Right cardiac atrium (tissue), 5 donors: ENCODE measurements around the gene EIF4EBP2. TPM values are rescaled to one million over a fixed set of nuclear protein-coding genes. Genes with fewer than 3 reads are reported as not detected.

Experiments
- ATAC-seq, 2 donors: fragments of 200-7000 bp; cut with Tn5 transposase; one replicate each; pipeline versions ENCODE4 v1.8.0 to v1.9.1; 2020; ENCODE audit warnings: moderate library complexity in 2 of 2, mild to moderate bottlenecking in 1 of 2
- DNase-seq, 3 donors: peaks; one replicate each; pipeline ENCODE4 v3.0.0-alpha.2; 2020
- H3K27ac ChIP-seq: one replicate; pipeline ENCODE4 v1.5.1; 2013; ENCODE audit warnings: mild to moderate bottlenecking, low read length, control low read depth, moderate library complexity
- H3K27me3 ChIP-seq: one replicate; pipeline ENCODE4 v1.6.1; 2013; ENCODE audit not compliant: control insufficient read depth, insufficient read depth
- H3K4me1 ChIP-seq: one replicate; pipeline ENCODE4 v1.6.1; 2013; ENCODE audit warnings: low read length; ENCODE audit not compliant: control insufficient read depth, insufficient read depth
- H3K4me3 ChIP-seq: one replicate; pipeline ENCODE4 v1.5.1; 2013; ENCODE audit warnings: low read length, control low read depth
- H3K9me3 ChIP-seq: one replicate; pipeline ENCODE4 v1.6.1; 2013; ENCODE audit warnings: low read length; ENCODE audit not compliant: control insufficient read depth
- WGBS: extraction: QIAGEN DNeasy Blood & Tissue Kit; methylation state at CpG from one replicate; pipeline ENCODE4 v1.1.7; 2013; 5-methylcytosine and 5-hydroxymethylcytosine counted together
- intact Hi-C, 4 donors: fragments of 100-400 bp; cut with DNase I; formaldehyde crosslinking; loops; one replicate each; pipeline versions ENCODE4 v1.11.0 to v1.14.0; 2022 to 2023
- polyA plus RNA-seq: library from polyadenylated mRNA; stranded (reverse); fragments of 200-250 nt; gene quantifications from one replicate; pipeline ENCODE4 v1.2.3, GENCODE V29; 2013
- total RNA-seq, 4 donors: library from RNA; stranded (reverse); fragmentation: NEBNext Ultra II Directional; extraction: Animal tissue kit (Norgen Biotek cat#: 25700); gene quantifications; one replicate each; pipeline ENCODE4 v1.2.1, GENCODE V29; 2021
- donor health status: healthy with polysubstance abuse.
- donor health status: DM: no; HTN: yes; CAD: no.
- donor health status: DM: no; HTN: no; CAD: no.
- donor health status: DM: no; HTN: yes; CAD: no; lungs with severe emphysema.
- donor health status: DM: yes; HTN: yes; CAD: no.

The EIF4EBP2 gene
- total and polyA plus RNA-seq, 5 donors: 29.6 to 91.1 (median 77.5) TPM

DNA sequence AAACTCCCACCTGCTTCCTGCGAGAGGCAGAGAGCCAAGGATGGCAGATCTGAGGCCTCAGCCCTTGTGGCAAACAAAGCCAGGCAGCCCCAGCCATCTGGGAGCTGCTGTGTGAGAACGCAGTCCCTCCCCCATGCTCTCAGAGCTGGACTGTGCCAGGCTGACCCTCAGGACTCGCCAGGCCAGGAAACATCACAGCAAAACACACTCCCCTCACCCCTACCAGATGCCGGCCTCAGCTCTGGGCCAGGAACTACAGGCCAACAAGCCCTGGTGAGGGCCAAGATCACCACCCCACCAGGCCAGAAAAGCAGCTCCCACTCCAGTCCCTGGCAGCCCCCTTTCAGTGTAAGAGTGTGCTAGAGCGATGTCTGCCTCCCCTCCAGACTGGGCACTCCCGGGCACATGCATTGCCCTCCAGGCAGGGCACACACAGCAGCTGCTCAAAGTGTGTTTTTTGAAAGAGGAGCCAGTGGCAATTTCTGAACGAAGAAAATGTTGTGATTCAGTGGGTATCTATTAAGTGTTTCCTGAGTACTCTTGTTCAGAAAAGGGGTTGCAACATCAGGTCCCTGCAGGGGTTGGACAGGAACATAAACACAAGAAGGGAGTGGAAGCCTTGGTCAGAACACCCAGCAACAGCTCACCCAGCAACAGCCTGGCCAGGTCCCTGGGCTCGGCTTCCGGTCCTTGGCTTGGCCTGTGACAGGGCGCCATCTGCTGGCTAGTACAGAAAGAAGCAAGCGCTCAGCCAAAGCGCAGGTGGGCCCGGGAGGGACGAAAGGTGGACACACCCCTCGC is 39.8 kb upstream of the EIF4EBP2 start:
- ATAC-seq (peak; percentile 98 to 99), DNase-seq (peak; percentile 93 to 97 (median 95))
- intact Hi-C loops: loop anchor here (2.0 to 10.0 kb wide), 4 partner anchors 89 to 143 kb away; no protein-coding TSS in a partner anchor
- Histone ChIP-seq H3K9me3 (no peaks in the 10 kb centered on the region), H3K27me3 (no peaks in the 10 kb centered on the region), H3K4me1 (peaks cover 5% of the 10 kb centered on the region), H3K4me3 (no peak overlapping the region), H3K27ac (peak overlapping the region; percentile 91)
- 29% methylated on average over 15 of the region's 15 CpGs for WGBS

- DNase-seq (no peak), ATAC-seq (no peak)
- peaks cover 5% of the 10 kb centered on the region for H3K4me1 ChIP-seq
- WGBS: 50% methylated on average over 2 of the region's 2 CpGs
- no peak overlapping the region for H3K27ac ChIP-seq
- no peaks in the 10 kb centered on the region for H3K9me3 ChIP-seq
- intact Hi-C loops: loop anchor here (2.0 to 10.0 kb wide), 4 partner anchors 90 to 144 kb away; no protein-coding TSS in a partner anchor
- no peak overlapping the region for H3K4me3 ChIP-seq
- no peaks in the 10 kb centered on the region for H3K27me3 ChIP-seq
Observed at GRCh38 chr10:70364772-70365091, 39.2 kb upstream of the EIF4EBP2 start.

DNA sequence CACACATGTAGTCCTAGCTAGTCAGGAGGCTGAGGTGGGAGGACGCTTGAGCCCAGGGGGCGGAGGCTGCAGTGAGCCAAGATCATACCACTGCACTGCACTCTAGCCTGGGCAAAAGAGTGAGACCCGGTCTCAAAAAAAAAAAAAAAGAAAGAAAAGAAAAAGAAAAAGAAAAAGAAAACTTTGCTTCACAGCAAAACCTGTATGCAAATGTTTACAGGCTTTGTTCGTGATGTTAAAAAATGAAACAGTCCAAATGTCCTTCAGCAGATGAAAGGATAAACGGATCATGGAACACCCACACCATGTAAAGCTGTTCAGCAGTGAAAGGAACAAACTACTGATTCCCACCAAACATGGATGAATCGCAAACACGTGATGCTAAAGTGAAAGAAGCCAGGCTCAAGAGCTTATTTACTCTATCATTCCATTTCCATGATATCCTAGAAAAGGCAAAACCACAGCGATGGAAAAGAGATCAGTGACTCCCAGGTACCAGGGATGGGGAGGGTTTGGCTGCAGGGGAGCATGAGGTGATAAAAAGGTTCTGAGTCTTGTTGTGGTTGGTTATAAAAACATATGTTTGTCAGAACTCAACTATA is 36.6 kb upstream of the EIF4EBP2 start:
- Histone ChIP-seq H3K4me3 (no peak overlapping the region), H3K9me3 (no peaks in the 10 kb centered on the region), H3K4me1 (peaks cover 5% of the 10 kb centered on the region), H3K27me3 (no peaks in the 10 kb centered on the region), H3K27ac (no peak overlapping the region)
- DNase-seq: no peak
- WGBS: 83% methylated on average over 8 of the region's 8 CpGs
- no peak for ATAC-seq
- intact Hi-C loops: loop anchor here in 1 of 4 donors (10.0 kb wide), 1 partner anchor 92 kb away; no protein-coding TSS in a partner anchor

- H3K27me3 ChIP-seq: no peaks in the 10 kb centered on the region
- 85% methylated on average over 10 of the region's 10 CpGs for WGBS
- H3K27ac ChIP-seq: no peak overlapping the region
- H3K9me3 ChIP-seq: no peaks in the 10 kb centered on the region
- DNase-seq (no peak), ATAC-seq (no peak)
- intact Hi-C loops: loop anchor here in 1 of 4 donors (10.0 kb wide), 1 partner anchor 94 kb away; no protein-coding TSS in a partner anchor
- H3K4me1 ChIP-seq: peaks cover 3% of the 10 kb centered on the region
- H3K4me3 ChIP-seq: no peak overlapping the region
Observed at GRCh38 chr10:70368774-70369482, 35.0 kb upstream of the EIF4EBP2 start.

GRCh38 chr10:70369498-70370018 is 34.4 kb upstream of the EIF4EBP2 start:
- 76% methylated on average over 8 of the region's 8 CpGs for WGBS
- H3K9me3 ChIP-seq: no peaks in the 10 kb centered on the region
- intact Hi-C loops: loop anchor here in 1 of 4 donors (10.0 kb wide), 1 partner anchor 95 kb away; no protein-coding TSS in a partner anchor
- no peak for ATAC-seq
- H3K27me3 ChIP-seq: no peaks in the 10 kb centered on the region
- no peak overlapping the region for H3K27ac ChIP-seq
- DNase-seq: no peak
- H3K4me1 ChIP-seq: no peaks in the 10 kb centered on the region
- no peak overlapping the region for H3K4me3 ChIP-seq

DNA sequence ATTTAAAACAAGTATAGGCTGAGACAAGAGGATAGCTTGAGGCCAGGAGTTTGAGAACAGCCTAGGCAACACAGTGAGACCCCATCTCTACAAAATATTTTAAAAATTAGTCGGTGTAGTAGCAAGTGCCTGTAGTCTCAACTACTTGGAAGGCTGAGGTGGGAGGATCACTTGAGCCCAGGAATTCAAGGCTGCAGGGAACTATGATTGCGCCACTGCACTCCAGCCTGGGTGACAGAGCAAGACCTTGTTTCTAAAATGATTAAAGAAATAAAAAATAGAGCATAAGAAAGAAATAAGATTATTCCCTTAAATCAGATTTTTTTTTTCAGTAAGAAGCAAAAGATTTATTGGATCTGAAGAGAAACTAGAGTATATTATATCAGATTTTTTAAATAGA is 33.2 kb upstream of the EIF4EBP2 start:
- 96% methylated on average over 2 of the region's 2 CpGs for WGBS
- DNase-seq: no peak

DNA sequence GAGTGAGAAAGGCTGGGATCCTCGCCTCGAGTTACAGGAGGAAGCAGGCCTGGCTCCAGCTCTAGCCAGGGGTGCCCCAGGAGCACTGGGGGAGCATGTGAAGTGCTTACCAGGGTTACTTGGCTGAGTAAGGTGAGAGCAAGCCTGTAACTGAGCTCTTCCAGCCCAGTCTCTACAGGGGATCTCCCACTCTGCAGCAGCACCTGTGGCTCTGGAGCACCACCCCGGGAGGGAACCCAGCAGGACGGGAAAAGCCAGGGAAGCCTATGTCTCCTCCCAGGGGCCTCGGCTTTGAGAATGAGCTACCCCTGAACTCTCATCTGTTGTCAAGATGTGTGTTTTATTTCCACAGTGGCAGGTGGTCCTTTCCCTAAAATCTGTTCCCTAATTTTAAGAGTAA is 32.1 kb upstream of the EIF4EBP2 start:
- intact Hi-C loops: no loop called here
- Histone ChIP-seq H3K27ac (no peak overlapping the region), H3K27me3 (no peaks in the 10 kb centered on the region), H3K9me3 (no peaks in the 10 kb centered on the region), H3K4me3 (no peak overlapping the region), H3K4me1 (no peaks in the 10 kb centered on the region)
- ATAC-seq (no peak), DNase-seq (no peak)
- WGBS: 29% methylated on average over 5 of the region's 5 CpGs

More for the DNA sequence above, 33.2 kb upstream of the EIF4EBP2 start:
- Histone ChIP-seq H3K4me3 (no peak overlapping the region), H3K27ac (no peak overlapping the region), H3K4me1 (no peaks in the 10 kb centered on the region), H3K9me3 (no peaks in the 10 kb centered on the region), H3K27me3 (no peaks in the 10 kb centered on the region)
- ATAC-seq: no peak
- intact Hi-C loops: no loop called here

DNA sequence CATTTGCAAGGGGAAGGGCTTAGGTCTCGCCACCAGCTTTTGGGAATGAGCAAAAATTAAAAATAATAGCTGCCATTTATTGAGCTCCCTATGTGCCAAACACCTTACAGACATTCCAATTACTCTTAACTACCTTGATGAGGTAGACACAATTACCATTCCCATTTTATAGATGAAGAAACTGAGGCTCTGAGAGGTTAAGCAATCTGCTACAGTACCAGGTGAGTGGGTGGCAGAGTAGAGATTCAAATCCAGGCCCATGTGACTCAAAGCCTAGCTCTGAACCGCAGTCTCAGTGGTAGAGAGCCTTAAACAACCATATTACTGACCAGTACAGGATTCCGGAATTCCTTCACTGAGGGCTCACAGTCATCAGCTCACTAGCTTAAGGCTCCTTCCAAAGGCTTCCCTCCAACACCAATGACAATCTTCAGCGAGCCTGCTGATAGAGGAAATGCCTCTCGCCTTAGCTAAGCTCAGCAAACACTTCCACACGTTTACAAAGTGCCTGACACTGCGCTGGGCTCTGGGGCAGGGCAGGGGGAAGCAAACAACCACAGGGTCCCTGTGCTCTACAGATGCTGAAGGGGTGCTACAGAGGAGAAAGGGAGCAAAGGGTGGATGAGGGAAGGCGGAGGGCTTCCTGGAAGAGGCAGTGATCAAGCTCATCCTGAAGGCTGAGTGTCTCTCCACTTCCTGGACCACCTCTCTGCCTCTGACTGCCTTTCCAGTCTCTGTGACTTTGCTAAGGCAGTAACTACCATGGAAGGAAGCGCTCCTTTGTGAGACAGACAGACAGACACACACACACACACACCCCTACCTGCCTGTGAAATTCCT is 28.9 kb upstream of the EIF4EBP2 start:
- ATAC-seq (no peak), DNase-seq (no peak)
- Histone ChIP-seq H3K27ac (no peak overlapping the region), H3K4me3 (no peak overlapping the region), H3K27me3 (no peaks in the 10 kb centered on the region), H3K4me1 (no peaks in the 10 kb centered on the region), H3K9me3 (no peaks in the 10 kb centered on the region)
- 70% methylated on average over 9 of the region's 9 CpGs for WGBS
- intact Hi-C loops: no loop called here

DNA sequence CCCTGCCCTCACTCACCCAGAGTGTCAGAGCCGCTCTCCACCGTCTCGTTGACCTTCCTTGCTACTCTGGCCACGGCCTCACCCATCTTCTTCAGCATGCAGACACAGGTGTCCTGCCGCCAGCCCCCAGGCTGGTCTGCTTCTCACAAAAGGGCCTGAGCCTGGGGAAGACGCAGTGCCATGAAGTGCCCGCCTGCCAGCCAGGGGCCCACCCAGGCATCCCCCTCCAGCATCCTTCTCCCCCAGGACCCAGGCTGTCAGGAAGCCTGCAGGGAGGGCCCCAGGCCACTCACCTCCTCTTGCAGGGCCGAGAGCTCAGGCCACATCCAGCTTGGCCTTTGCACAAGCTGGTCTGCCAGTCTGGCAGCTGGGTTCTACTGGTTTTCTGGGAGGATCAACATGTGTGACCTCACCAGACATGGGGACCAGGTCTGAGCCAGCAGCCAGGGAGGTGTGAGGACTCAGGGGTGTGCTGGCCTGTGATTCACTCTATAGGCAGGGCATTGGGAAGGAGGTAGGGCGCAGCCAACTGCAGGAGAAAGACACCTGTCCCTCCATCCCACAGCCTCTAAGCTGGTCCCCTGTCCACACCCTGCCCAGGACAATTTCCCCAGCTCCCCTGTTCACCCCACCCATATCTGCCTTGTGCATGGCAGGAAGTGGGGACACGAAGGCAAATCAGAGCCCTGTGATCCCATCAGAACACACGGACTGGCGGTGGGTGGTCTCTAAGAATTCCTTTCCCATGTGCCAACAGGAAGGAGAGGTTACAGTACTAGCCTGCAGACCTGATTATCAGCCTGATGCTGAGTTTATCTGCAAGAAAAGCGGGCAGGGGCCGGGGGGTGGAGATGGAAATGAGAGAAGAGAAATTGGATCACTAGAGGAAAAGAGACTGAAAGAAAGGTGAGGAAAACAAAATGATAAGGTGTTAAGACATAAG is 27.2 kb upstream of the EIF4EBP2 start:
- intact Hi-C loops: no loop called here
- H3K27ac ChIP-seq: no peak overlapping the region
- WGBS: 87% methylated on average over 14 of the region's 14 CpGs

More for the DNA sequence above, 27.2 kb upstream of the EIF4EBP2 start:
- DNase-seq (no peak), ATAC-seq (no peak)
- Histone ChIP-seq H3K27me3 (no peaks in the 10 kb centered on the region), H3K4me1 (no peaks in the 10 kb centered on the region), H3K9me3 (no peaks in the 10 kb centered on the region), H3K4me3 (no peak overlapping the region)
